ENCODE results near the gene KIF25.
A peak's percentile ranks its signal among the peaks of the same experiment; 100 is the strongest.
"Not testable (repeated sequence)": the region's sequence is repeated elsewhere in the genome, so short reads cannot be mapped to it uniquely, and the experiment has no call there.

Gene KIF25

DNA sequence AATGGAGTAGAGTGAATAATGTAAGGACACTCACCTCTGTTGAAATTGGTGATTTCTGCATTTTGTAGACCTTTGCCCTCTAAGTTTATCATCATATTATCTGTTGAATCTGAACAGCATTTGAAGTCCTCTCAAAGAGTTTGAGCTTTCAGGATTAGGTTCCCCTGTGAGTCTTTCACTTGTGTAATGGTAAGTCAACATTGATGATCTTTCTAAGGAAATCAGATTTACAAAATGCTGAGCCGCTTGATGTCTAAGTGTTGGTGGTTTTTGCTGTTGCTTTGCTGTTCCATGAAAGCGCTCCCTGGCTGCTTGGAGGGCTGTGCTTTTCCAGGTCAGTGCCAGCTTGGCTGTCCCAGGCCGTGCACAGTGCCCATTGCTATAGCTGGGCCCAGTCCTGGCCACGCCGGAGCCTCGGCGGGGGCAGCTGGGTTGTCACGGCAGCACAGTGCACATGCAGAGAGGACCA lies 33.8 kb upstream of the KIF25 start:
- no peak for DNase-seq (ENCODE audit: low read depth in 1 of 2, low spot score in 1 of 2)
- no peak for TF ChIP-seq JUND (IDR thresholded peaks at IDR 0.05; ENCODE audit: low read depth)
- in situ Hi-C loops (cut with HindIII; ENCODE audit: low pct_unique_long_range_greater_than_20kb, low sequenced_read_pairs) = no loop called here

- in situ Hi-C loops (cut with HindIII; ENCODE audit: low pct_unique_long_range_greater_than_20kb, low sequenced_read_pairs) = no loop called here
- no peak for TF ChIP-seq JUND (IDR thresholded peaks at IDR 0.05; ENCODE audit: low read depth)
- no peak for DNase-seq (ENCODE audit: low read depth in 1 of 2, low spot score in 1 of 2)
These were observed 31.6 kb upstream of the KIF25 start for GRCh38 chr6:167965592-167966539.

DNA sequence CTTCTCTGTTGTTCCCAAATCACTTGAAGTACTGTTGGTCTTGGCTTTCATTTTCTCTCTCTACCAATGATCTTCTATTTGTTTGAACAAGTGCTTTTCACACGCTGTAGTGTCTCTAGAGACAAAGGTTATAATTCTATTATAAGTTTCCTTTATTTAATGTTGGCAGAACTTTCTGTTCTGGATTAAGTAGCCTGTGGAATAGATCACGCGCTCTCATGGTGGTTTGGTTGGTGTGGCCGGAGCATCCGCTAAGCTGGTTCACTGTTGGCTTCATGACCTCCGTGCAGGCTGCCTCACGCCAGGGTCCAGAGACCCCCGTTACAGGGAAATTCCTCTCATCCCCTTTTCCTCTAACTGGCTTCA lies 30.9 kb upstream of the KIF25 start:
- DNase-seq (ENCODE audit: low read depth in 1 of 2, low spot score in 1 of 2) = no peak
- no peak for TF ChIP-seq JUND (IDR thresholded peaks at IDR 0.05; ENCODE audit: low read depth)
- in situ Hi-C loops (cut with HindIII; ENCODE audit: low pct_unique_long_range_greater_than_20kb, low sequenced_read_pairs) = no loop called here

DNA sequence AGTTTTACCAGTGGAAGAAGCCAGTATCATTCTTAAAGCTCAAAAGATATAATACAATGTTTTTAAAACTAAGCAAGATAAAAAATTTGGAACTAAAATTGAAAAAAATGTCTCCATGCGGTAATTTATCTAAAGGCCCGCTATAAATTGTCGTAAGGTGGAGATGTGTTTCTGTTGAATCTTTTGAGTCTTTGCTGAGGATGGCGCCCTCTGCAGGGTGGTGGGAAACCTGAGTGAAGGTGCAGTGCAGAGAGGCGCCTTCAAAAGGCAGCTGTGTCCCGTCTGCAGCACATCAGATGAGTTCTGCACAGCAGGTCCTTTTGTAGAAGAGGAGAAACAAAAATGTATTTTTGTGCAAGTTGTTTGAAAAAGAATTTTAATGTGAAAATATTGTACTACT lies 29.4 kb upstream of the KIF25 start:
- DNase-seq (ENCODE audit: low read depth in 1 of 2, low spot score in 1 of 2) = peak in 1 of 2 experiments; percentile 37
- in situ Hi-C loops (cut with HindIII; ENCODE audit: low pct_unique_long_range_greater_than_20kb, low sequenced_read_pairs) = no loop called here
- no peak for TF ChIP-seq JUND (IDR thresholded peaks at IDR 0.05; ENCODE audit: low read depth)

GRCh38 chr6:167970230-167970629 lies 27.2 kb upstream of the KIF25 start:
- in situ Hi-C loops (cut with HindIII; ENCODE audit: low pct_unique_long_range_greater_than_20kb, low sequenced_read_pairs) = no loop called here
- no peak for TF ChIP-seq JUND (IDR thresholded peaks at IDR 0.05; ENCODE audit: low read depth)
- DNase-seq (ENCODE audit: low read depth in 1 of 2, low spot score in 1 of 2) = no peak

DNA sequence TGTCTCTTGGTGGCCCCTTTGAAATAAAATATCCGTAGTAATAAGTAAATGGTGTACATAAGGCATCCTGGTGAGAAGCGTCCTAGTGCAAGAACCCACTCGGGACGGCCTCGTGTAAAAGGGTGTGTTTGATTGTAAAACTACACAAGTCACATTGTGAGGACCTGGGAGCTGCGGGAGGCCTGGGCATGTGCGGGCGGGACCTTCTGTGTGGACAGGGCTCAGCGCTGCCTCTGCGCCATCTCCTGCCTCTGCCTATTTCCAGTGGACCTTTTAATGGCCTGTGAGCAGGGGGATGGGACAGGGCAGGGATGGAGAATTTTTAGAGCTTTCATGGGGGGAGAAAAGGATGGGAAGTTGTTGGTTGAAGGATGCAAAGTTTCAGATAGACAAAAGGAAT lies 25.3 kb upstream of the KIF25 start:
- TF ChIP-seq JUND (IDR thresholded peaks at IDR 0.05; ENCODE audit: low read depth) = no peak
- in situ Hi-C loops (cut with HindIII; ENCODE audit: low pct_unique_long_range_greater_than_20kb, low sequenced_read_pairs) = no loop called here
- DNase-seq (ENCODE audit: low read depth in 1 of 2, low spot score in 1 of 2) = no peak

DNA sequence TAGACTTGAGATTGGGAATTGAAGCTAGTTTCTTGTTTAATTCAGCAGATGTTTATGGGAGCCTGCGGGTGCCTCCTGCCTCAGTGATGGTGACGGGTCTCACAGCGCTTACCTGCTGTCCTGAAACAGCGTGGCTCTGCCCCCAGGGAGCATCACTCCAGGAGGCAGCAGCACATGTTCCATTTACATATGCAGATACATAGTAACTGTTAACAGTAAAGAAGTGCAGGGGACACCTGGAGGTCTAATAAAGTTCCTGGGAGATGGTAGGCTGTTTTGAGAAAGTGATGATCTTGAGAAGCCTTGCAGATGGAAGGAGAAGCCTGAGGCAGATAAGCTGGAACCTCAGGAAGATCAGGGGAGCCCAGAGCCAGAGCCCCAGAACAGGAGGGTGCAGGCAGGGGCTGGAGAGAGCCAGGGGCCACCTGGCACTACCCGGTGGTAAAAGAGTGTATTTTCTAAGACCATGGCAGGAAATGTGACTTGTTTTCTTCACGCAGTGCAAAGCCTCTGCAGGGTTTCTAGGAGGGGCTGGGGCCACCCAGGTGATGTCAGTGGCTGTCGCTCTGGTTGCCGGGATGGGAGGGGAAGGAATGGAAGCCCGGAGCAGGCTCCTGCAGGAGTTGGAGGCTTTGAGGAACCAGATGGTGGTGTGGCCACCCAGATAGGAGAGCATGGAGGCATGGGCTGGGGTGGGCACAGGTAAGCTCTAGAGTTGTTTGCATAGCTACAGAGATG lies 24.2 kb upstream of the KIF25 start:
- DNase-seq (ENCODE audit: low read depth in 1 of 2, low spot score in 1 of 2) = no peak
- in situ Hi-C loops (cut with HindIII; ENCODE audit: low pct_unique_long_range_greater_than_20kb, low sequenced_read_pairs) = no loop called here
- no peak for TF ChIP-seq JUND (IDR thresholded peaks at IDR 0.05; ENCODE audit: low read depth)

DNA sequence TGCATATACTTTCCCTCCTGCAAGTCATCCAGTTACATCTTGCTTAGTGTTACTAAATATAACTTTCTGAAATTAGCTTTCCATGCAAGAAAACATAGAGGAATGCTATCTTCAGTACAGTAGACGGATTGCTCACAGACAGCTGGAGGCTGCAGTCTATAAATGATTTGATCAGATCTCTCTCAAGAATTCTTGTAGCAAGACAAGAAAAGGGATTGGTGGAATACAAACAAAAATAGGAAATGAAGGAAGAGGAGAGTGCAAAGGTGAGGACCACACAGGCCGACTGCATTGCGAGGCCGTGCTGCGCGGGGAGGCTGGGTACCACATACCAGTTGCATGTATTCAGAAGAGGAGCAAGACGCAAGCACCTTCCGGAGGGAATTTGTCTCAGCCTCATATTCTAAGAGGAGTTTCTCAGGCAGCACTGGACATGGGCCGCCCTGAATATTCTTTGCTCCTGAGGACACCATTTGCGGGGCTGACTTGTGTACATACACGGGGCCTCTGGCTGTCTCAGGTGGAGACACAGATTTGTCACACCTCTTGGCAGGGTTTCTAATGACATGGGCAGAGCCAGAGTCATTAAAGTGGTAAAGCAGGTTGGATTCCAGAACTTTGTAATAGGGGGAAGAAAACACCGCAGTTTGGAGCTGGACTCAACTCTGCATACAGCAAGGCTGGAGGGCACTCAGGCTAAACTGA lies 22.7 kb upstream of the KIF25 start:
- peak; percentile 49 to 67 for DNase-seq (ENCODE audit: low read depth in 1 of 2, low spot score in 1 of 2)
- in situ Hi-C loops (cut with HindIII; ENCODE audit: low pct_unique_long_range_greater_than_20kb, low sequenced_read_pairs) = no loop called here
- TF ChIP-seq JUND (IDR thresholded peaks at IDR 0.05; ENCODE audit: low read depth) = no peak

DNA sequence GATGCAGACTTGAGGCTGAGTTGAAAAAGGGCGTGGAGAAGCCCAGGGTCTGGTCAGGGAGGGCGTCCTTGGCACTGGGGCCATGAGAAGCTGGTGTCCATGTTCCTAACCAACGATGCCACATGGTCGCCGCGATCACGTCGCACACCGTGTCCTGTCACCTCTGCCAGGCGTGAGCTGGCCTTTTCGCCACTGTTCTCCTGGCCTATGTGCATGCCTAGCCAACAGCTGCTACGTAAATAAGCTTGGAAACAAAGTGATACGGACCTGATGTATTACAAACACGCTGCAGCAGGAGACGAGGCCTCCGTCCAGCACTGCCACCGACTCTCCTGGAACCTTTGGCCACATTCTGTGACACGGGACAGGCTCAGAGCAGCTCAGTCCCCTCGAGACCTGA lies 22.0 kb upstream of the KIF25 start:
- no peak for TF ChIP-seq JUND (IDR thresholded peaks at IDR 0.05; ENCODE audit: low read depth)
- in situ Hi-C loops (cut with HindIII; ENCODE audit: low pct_unique_long_range_greater_than_20kb, low sequenced_read_pairs) = no loop called here

GRCh38 chr6:167976116-167976657 lies 21.3 kb upstream of the KIF25 start:
- in situ Hi-C loops (cut with HindIII; ENCODE audit: low pct_unique_long_range_greater_than_20kb, low sequenced_read_pairs); DNase-seq (ENCODE audit: low read depth in 1 of 2, low spot score in 1 of 2): not testable (repeated sequence)

More for the DNA sequence above, 22.0 kb upstream of the KIF25 start:
- DNase-seq (ENCODE audit: low read depth in 1 of 2, low spot score in 1 of 2) = no peak

DNA sequence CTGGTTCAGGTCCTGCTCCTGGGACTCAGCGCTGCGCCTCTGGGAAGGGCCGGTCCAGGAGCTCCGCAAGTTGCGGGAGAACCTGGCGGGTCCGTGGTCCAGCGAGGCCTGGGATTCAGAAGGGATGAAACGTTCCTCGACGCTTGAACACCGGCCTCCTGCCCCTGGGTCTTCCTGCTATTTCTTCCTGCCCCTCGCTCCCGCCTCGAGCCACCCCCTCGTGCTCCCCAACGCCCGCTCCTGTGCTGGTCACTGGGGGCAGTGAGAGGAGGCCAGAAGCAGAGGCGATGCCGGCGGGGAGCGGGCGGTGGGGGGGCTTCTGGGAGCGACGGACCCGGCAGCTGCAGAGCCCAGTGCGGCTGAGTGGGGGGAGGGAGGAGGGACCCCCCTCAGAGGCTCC lies 20.8 kb upstream of the KIF25 start:
- TF ChIP-seq JUND (IDR thresholded peaks at IDR 0.05; ENCODE audit: low read depth) = no peak
- no peak for DNase-seq (ENCODE audit: low read depth in 1 of 2, low spot score in 1 of 2)
- in situ Hi-C loops (cut with HindIII; ENCODE audit: low pct_unique_long_range_greater_than_20kb, low sequenced_read_pairs) = no loop called here

DNA sequence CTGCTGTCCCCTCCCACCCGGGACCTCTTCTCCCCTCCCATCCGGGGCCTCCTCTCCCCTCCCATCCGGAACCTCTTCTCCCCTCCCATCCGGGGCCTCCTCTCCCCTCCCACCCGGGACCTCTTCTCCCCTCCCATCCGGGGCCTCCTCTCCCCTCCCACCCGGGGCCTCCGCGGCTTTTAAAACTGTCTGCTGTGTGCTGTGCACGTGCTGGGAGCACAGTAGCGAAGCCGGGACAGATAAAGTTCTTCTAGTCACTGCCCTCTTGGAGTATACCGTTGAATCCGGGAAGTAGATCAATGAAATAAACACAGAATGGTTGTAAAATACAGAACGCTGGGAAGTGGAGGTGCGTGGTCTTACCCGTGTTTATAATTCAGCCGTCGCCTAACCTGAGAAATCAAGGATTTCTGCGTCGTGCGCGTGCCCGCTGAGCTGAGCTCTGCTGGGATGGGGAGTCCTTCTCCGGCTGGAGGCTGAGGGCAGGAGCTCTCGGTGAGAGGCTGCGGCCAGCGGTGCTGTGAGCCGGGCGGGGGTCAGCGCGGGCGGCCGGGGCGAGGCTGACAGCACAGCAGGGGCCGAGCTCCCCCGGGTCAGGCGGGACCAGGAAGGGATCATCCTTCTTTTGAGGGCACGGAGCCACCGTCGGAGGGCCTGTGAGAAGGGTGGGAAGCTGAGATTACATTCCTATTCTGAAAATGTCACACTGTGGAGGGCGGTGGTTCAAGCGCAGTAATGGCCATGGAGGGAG lies 19.6 kb upstream of the KIF25 start:
- TF ChIP-seq JUND (IDR thresholded peaks at IDR 0.05; ENCODE audit: low read depth) = no peak
- in situ Hi-C loops (cut with HindIII; ENCODE audit: low pct_unique_long_range_greater_than_20kb, low sequenced_read_pairs) = no loop called here
- DNase-seq (ENCODE audit: low read depth in 1 of 2, low spot score in 1 of 2) = no peak

Measured in T47D (cell line).